HG03196 (cell line): ENCODE data around the gene POC1A.

Experiments
- ATAC-seq: cut with Tn5 transposase; IDR thresholded peaks from one replicate; pipeline ENCODE4 v1.9.1; 2021; ENCODE audit not compliant: unreplicated experiment

POC1A gene

GRCh38 chr3:52070724-52071621 is 83.2 kb downstream of the POC1A start:
- no peak for ATAC-seq

GRCh38 chr3:52069855-52070254 is 84.4 kb downstream of the POC1A start:
- no peak for ATAC-seq

GRCh38 chr3:52069135-52069534 is 85.1 kb downstream of the POC1A start:
- no peak for ATAC-seq

- ATAC-seq, result no peak
Measured at GRCh38 chr3:52068730-52069129, 85.5 kb downstream of the POC1A start.

GRCh38 chr3:52068055-52068571 is 86.1 kb downstream of the POC1A start:
- no peak for ATAC-seq

GRCh38 chr3:52067526-52067925 is 86.7 kb downstream of the POC1A start:
- no peak for ATAC-seq

- no peak for ATAC-seq
Measured at GRCh38 chr3:52067046-52067445, 87.2 kb downstream of the POC1A start.

- ATAC-seq, result no peak
Measured at GRCh38 chr3:52065264-52065756, 88.9 kb downstream of the POC1A start.

- ATAC-seq, result no peak
Measured at GRCh38 chr3:52064561-52064960, 89.7 kb downstream of the POC1A start.

- ATAC-seq, result no peak
Measured at GRCh38 chr3:52063026-52063723, 91.0 kb downstream of the POC1A start.

- no peak for ATAC-seq
Measured at GRCh38 chr3:52062505-52062904, 91.7 kb downstream of the POC1A start.

GRCh38 chr3:52061121-52061910 is 92.9 kb downstream of the POC1A start:
- ATAC-seq, result no peak

GRCh38 chr3:52059781-52060180 is 94.4 kb downstream of the POC1A start:
- ATAC-seq, result no peak

GRCh38 chr3:52057812-52058495 is 96.3 kb downstream of the POC1A start:
- no peak for ATAC-seq

GRCh38 chr3:52056968-52057811 is 97.0 kb downstream of the POC1A start:
- peak; percentile 65 for ATAC-seq

GRCh38 chr3:52056521-52056967 is 97.7 kb downstream of the POC1A start, which contains the start of gene DUSP7:
Gene DUSP7 (minus strand): TSS chr3:52056571. CDS start chr3:52056366, 205 bp downstream.
- peak; percentile 27 for ATAC-seq

GRCh38 chr3:52055537-52056351 is 98.5 kb downstream of the POC1A start:
- ATAC-seq, result peak; percentile 14
